HepG2 (cell line): ENCODE results near the gene RABGAP1L. TPM values are rescaled to one million over a fixed set of nuclear protein-coding genes. Genes with fewer than 3 reads are reported as not detected.

Experiments
- ATAC-seq: fragments of 200-7000 bp; cut with Tn5 transposase; 3 replicates; pipeline ENCODE4 v1.9.1; 2020; ENCODE audit warnings: mild to moderate bottlenecking, moderate library complexity
- BruUV-seq: library from RNA; stranded (reverse); fragments of 400-500 nt; replicated peaks from 2 replicates; lab custom pipeline; 2021; lab: Mats Ljungman, UMichigan
- CTCF ChIA-PET: fragments of 300-600 bp; formaldehyde crosslinking; extraction: SDS; loops from one replicate; lab custom pipeline; 2021; ENCODE audit warnings: low total read pairs, inconsistent platforms, low intra/inter-chr PET ratio; lab: Yijun Ruan, JAX
- POLR2A ChIA-PET: fragments of 350-600 bp; sonication (Branson Sonifier 250); formaldehyde crosslinking; loops from one replicate; lab custom pipeline; 2020; ENCODE audit warnings: antibody characterized with exemption, inconsistent platforms; lab: Yijun Ruan, JAX
- DNase-seq: peaks from one replicate; pipeline ENCODE4 v3.0.0-alpha.2; 2015; ENCODE audit warnings: low spot score
- FAIRE-seq: peaks from 3 replicates; lab custom pipeline; 2011; peaks lifted over from hg19 to GRCh38; lab: Jason Lieb, UNC
- H2AFZ ChIP-seq: one replicate; pipeline ENCODE4 v1.6.1; 2011; ENCODE audit warnings: low read length, inconsistent platforms
- H3K27ac ChIP-seq: fragments of 300-600 bp; 3 replicates; pipeline ENCODE4 v1.8.0; 2011; ENCODE audit warnings: mixed run types, mild to moderate bottlenecking, mixed read lengths, low read length, inconsistent platforms; ENCODE audit not compliant: insufficient read depth; ENCODE audit errors: extremely low read length
- H3K27me3 ChIP-seq, 2 experiments: fragments of 200-600 bp in 1 of 2; 2 replicates in 1 of 2; 3 replicates in 1 of 2; pipeline versions ENCODE4 v1.6.0 to v1.8.0; 2011; ENCODE audit warnings: low read length in 2 of 2, mild to moderate bottlenecking in 2 of 2, moderate library complexity in 2 of 2, inconsistent platforms in 1 of 2; ENCODE audit not compliant: insufficient read depth in 2 of 2, control insufficient read depth in 1 of 2
- H3K36me3 ChIP-seq, 2 experiments: fragments of 200-600 bp in 1 of 2; replicated peaks in 1 of 2; 2 replicates in 1 of 2; 3 replicates in 1 of 2; pipeline versions ENCODE4 v1.5.1 to v1.8.0; 2011; ENCODE audit warnings: low read length in 2 of 2, inconsistent platforms in 1 of 2; ENCODE audit not compliant: insufficient read depth in 2 of 2, control insufficient read depth in 1 of 2
- H3K4me1 ChIP-seq: 2 replicates; pipeline ENCODE4 v1.5.1; 2012; ENCODE audit warnings: low read length, inconsistent platforms; ENCODE audit not compliant: insufficient read depth
- H3K4me2 ChIP-seq: 2 replicates; pipeline ENCODE4 v1.6.0; 2011; ENCODE audit warnings: low read depth, low read length, inconsistent platforms
- H3K4me3 ChIP-seq, 3 experiments: fragments of 200-600 bp in 1 of 3; sonication (generic), shearing (Covaris generic) in 1 of 3; replicated peaks in 1 of 3; 2 replicates each; pipeline ENCODE4 v1.5.1; 2011 to 2016; ENCODE audit warnings: low read length in 3 of 3, inconsistent platforms in 2 of 3, low read depth in 2 of 3, mild to moderate bottlenecking in 2 of 3, control low read depth in 1 of 3, mixed read lengths in 1 of 3; ENCODE audit not compliant: insufficient read depth in 1 of 3
- H3K79me2 ChIP-seq: one replicate; pipeline ENCODE4 v1.6.1; 2011; ENCODE audit warnings: low read length, inconsistent platforms; ENCODE audit not compliant: insufficient read depth
- H3K9ac ChIP-seq: 2 replicates; pipeline ENCODE4 v1.6.0; 2011; ENCODE audit warnings: mild to moderate bottlenecking, low read depth, low read length, inconsistent platforms; ENCODE audit not compliant: insufficient read depth
- H3K9me3 ChIP-seq: 2 replicates; pipeline ENCODE4 v1.5.1; 2012; ENCODE audit warnings: mild to moderate bottlenecking, low read length
- H4K20me1 ChIP-seq: 2 replicates; pipeline ENCODE4 v1.6.0; 2011; ENCODE audit warnings: inconsistent platforms, mild to moderate bottlenecking, low read length, moderate library complexity; ENCODE audit not compliant: insufficient read depth
- MIER2 ChIP-seq: IDR thresholded peaks from 2 replicates; pipeline ENCODE4 v1.6.1; 2016; ENCODE audit warnings: missing biosample characterization, missing genetic modification reagents
- MYNN ChIP-seq: sonication (generic); formaldehyde crosslinking; IDR thresholded peaks from 2 replicates; pipeline ENCODE4 v1.4.0; 2020; ENCODE audit warnings: mild to moderate bottlenecking, low read depth, missing genetic modification reagents
- RXRA ChIP-seq: sonication (generic); formaldehyde crosslinking; IDR thresholded peaks from 2 replicates; pipeline ENCODE4 v1.5.1; 2020; ENCODE audit warnings: missing genetic modification reagents
- XBP1 ChIP-seq: sonication (generic); formaldehyde crosslinking; IDR thresholded peaks from 2 replicates; pipeline ENCODE4 v1.5.0; 2020; ENCODE audit warnings: missing genetic modification reagents
- ZNF432 ChIP-seq: sonication (generic); formaldehyde crosslinking; IDR thresholded peaks from 2 replicates; pipeline ENCODE4 v1.5.0; 2020; ENCODE audit warnings: missing genetic modification reagents, mild to moderate bottlenecking, borderline replicate concordance
- ZNF547 ChIP-seq: sonication (generic); formaldehyde crosslinking; IDR thresholded peaks from 2 replicates; pipeline ENCODE4 v1.5.1; 2020; ENCODE audit warnings: mild to moderate bottlenecking, missing genetic modification reagents
- ZNF564 ChIP-seq: sonication (generic); formaldehyde crosslinking; IDR thresholded peaks from 2 replicates; pipeline ENCODE4 v1.8.1; 2023; ENCODE audit warnings: mild to moderate bottlenecking, missing genetic modification reagents
- ZNF614 ChIP-seq: IDR thresholded peaks from 2 replicates; pipeline ENCODE4 v1.6.1; 2018; ENCODE audit warnings: missing biosample characterization, missing genetic modification reagents, inconsistent platforms, borderline replicate concordance
- WGBS: methylation state at CpG from one replicate; pipeline ENCODE4 v1.1.6; 2017; ENCODE audit warnings: low lambda C conversion rate; 5-methylcytosine and 5-hydroxymethylcytosine counted together
- in situ Hi-C: cut with HindIII; loops from 2 replicates; pipeline ENCODE4 v1.10.0; 2017; ENCODE audit warnings: low pct_unique_long_range_greater_than_20kb; ENCODE audit not compliant: extremely low pct_ligation_motif_present
- intact Hi-C: fragments of 100-400 bp; cut with micrococcal nuclease; formaldehyde crosslinking; loops from one replicate; pipeline ENCODE4 v1.10.0; 2022; ENCODE audit not compliant: unreplicated experiment
- polyA plus RNA-seq, 8 experiments: library from polyadenylated mRNA; depleted of rRNA in 3 of 8; stranded (reverse) in 7 of 8; unstranded in 1 of 8; fragments of >200 nt; fragmentation: Illumina TruSeq in 4 of 8; extraction: Trizol in 4 of 8; gene quantifications; 2 replicates each; pipeline versions ENCODE4 v1.2.1 to v1.2.3, GENCODE V29; 2011 to 2016; ENCODE audit warnings: low read depth in 4 of 8, missing spikeins in 1 of 8, mixed read lengths in 1 of 8; ENCODE audit not compliant: insufficient read depth in 1 of 8
- total RNA-seq, 5 experiments: library from RNA; depleted of rRNA; stranded (reverse); fragments of >200 nt; fragmentation: Illumina TruSeq; extraction: Trizol; gene quantifications; 2 replicates each; pipeline ENCODE4 v1.2.3, GENCODE V29; 2016; ENCODE audit warnings: low read depth in 1 of 5
- TF ChIP-seq, protein P1 (sequence below): sonication (generic); formaldehyde crosslinking; IDR thresholded peaks from 2 replicates; pipeline ENCODE4 v1.4.0; 2020; ENCODE audit warnings: missing genetic modification reagents, borderline replicate concordance

RABGAP1L gene
- total and polyA plus RNA-seq, 2 of the 13 experiments (the other 11 are each of a cell fraction or from before 2014, with no cell fraction given), result 7.9 to 22.6 TPM

GRCh38 chr1:174768516-174768915 lies 609.2 kb downstream of the RABGAP1L start:
- Histone ChIP-seq H2AFZ (no peak overlapping the region), H3K27ac (no peak overlapping the region), H3K4me2 (no peak overlapping the region), H3K9ac (no peak overlapping the region)
- no peak for ATAC-seq
- intact Hi-C loops, result no loop called here
- CTCF ChIA-PET, result no interaction called here
- WGBS, result 53% methylated on average over 2 of the region's 2 CpGs
- in situ Hi-C loops, result no loop called here
- no peak for TF ChIP-seq MIER2
- no peak for TF ChIP-seq RXRA (CRISPR knock-in tag)
- no peak for TF ChIP-seq MYNN (CRISPR knock-in tag)
- TF ChIP-seq ZNF547, result no peak
- no peak for TF ChIP-seq ZNF564 (CRISPR knock-in tag)
- TF ChIP-seq, protein P1, sequence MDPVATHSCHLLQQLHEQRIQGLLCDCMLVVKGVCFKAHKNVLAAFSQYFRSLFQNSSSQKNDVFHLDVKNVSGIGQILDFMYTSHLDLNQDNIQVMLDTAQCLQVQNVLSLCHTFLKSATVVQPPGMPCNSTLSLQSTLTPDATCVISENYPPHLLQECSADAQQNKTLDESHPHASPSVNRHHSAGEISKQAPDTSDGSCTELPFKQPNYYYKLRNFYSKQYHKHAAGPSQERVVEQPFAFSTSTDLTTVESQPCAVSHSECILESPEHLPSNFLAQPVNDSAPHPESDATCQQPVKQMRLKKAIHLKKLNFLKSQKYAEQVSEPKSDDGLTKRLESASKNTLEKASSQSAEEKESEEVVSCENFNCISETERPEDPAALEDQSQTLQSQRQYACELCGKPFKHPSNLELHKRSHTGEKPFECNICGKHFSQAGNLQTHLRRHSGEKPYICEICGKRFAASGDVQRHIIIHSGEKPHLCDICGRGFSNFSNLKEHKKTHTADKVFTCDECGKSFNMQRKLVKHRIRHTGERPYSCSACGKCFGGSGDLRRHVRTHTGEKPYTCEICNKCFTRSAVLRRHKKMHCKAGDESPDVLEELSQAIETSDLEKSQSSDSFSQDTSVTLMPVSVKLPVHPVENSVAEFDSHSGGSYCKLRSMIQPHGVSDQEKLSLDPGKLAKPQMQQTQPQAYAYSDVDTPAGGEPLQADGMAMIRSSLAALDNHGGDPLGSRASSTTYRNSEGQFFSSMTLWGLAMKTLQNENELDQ (CRISPR knock-in tag), result no peak
- TF ChIP-seq ZNF614, result no peak
- no peak for TF ChIP-seq XBP1 (CRISPR knock-in tag)
- TF ChIP-seq ZNF432, result no peak
- TF ChIP-seq, all 625 proteins: peak for 0
- DNase-seq (no peak), FAIRE-seq (no peak)
- Histone ChIP-seq H3K4me3 (no peak overlapping the region), H4K20me1 (no peaks in the 10 kb centered on the region), H3K4me1 (peaks cover 10% of the 10 kb centered on the region; the same call in 1 of the 2 replicates), H3K36me3 (no peaks in the 10 kb centered on the region), H3K79me2 (no peaks in the 10 kb centered on the region), H3K9me3 (no peaks in the 10 kb centered on the region), H3K27me3 (no peaks in the 10 kb centered on the region)
- no TSS peak for BruUV-seq
- POLR2A ChIA-PET, result no interaction called here
